Tibial nerve (tissue), 4 donors: ENCODE results near the gene NSD1. TPM values are rescaled to one million over a fixed set of nuclear protein-coding genes. Genes with fewer than 3 reads are reported as not detected.

Experiments used
- DNase-seq, 2 donors: peaks; one replicate each; pipeline ENCODE4 v3.0.0-alpha.2; 2019; ENCODE audit warnings: low spot score in 2 of 2
- H3K27ac ChIP-seq, 4 donors: fragments of 200-600 bp; sonication (generic) in 3 of 4; one replicate each; pipeline ENCODE4 v1.5.1; 2017 to 2019; ENCODE audit warnings: mild to moderate bottlenecking in 1 of 4
- H3K27me3 ChIP-seq, 2 donors: fragments of 200-600 bp; sonication (generic) in 1 of 2; one replicate each; pipeline versions ENCODE4 v1.5.1 to v1.6.0; 2017 to 2019
- H3K36me3 ChIP-seq, 3 donors: fragments of 200-600 bp; sonication (generic); one replicate each; pipeline ENCODE4 v1.5.1; 2018 to 2019
- H3K4me1 ChIP-seq, 4 donors: fragments of 200-600 bp; sonication (generic) in 3 of 4; one replicate each; pipeline ENCODE4 v1.5.1; 2017 to 2019
- H3K4me3 ChIP-seq, 4 donors: fragments of 200-600 bp; sonication (generic) in 3 of 4; one replicate each; pipeline ENCODE4 v1.5.1; 2017 to 2019; ENCODE audit warnings: mild to moderate bottlenecking in 1 of 4, moderate library complexity in 1 of 4
- H3K9me3 ChIP-seq, 4 donors: fragments of 200-600 bp; sonication (generic) in 3 of 4; one replicate each; pipeline ENCODE4 v1.5.1; 2017 to 2019
- CTCF ChIP-seq, 5 experiments: fragments of 200-600 bp in 3 of 5; fragments of 450-650 bp in 2 of 5; sonication (generic) in 3 of 5; IDR thresholded peaks; one replicate each; pipeline ENCODE4 v1.5.1; 2016 to 2019; ENCODE audit warnings: antibody characterized with exemption in 5 of 5, mild to moderate bottlenecking in 3 of 5, moderate library complexity in 2 of 5
- EP300 ChIP-seq, 2 donors: sonication (generic); formaldehyde crosslinking; IDR thresholded peaks; one replicate each; pipeline ENCODE4 v1.6.1; 2017; ENCODE audit warnings: antibody characterized with exemption in 2 of 2, mild to moderate bottlenecking in 1 of 2
- POLR2A ChIP-seq, 2 donors: fragments of 450-650 bp; IDR thresholded peaks; one replicate each; pipeline ENCODE4 v1.6.1; 2017; ENCODE audit warnings: antibody characterized with exemption in 2 of 2, mild to moderate bottlenecking in 2 of 2, moderate library complexity in 2 of 2
- whole genome bisulfite sequencing, 2 donors: methylation state at CpG; one replicate each; pipeline ENCODE4 v1.1.5; 2018; 5-methylcytosine and 5-hydroxymethylcytosine counted together
- total RNA-seq, 4 donors: library from RNA; depleted of rRNA; stranded (reverse); fragments of >200 nt; gene quantifications; one replicate each; pipeline ENCODE4 v1.1.0, GENCODE V29; 2016

The NSD1 gene
- total RNA-seq, 4 donors from 2014 or later, result 36.6 to 51.3 (median 40.7) TPM

GRCh38 chr5:177301503-177302165 is 168.1 kb downstream of the NSD1 start:
- WGBS, 2 donors, result 77 to 82% methylated on average over 7 of the region's 7 CpGs
- Histone ChIP-seq H3K36me3 (peaks cover 0 to 27% (median 0%) of the 10 kb centered on the region in 3 donors), H3K27ac (peak overlapping the region in 3 of 4 donors; percentile 12 to 38 (median 38)), H3K4me1 (peaks cover 0 to 63% (median 42%) of the 10 kb centered on the region in 4 donors), H3K9me3 (no peaks in the 10 kb centered on the region), H3K4me3 (no peak overlapping the region), H3K27me3 (no peaks in the 10 kb centered on the region)
- TF ChIP-seq POLR2A (IDR thresholded peaks at IDR 0.05) (no peak), EP300 (IDR thresholded peaks at IDR 0.05) (no peak), CTCF (IDR thresholded peaks at IDR 0.05) (no peak)
- DNase-seq, result no peak

- H3K27ac ChIP-seq, result peak overlapping the region; percentile 18 to 89 (median 76)
- WGBS, 2 donors, result 21 to 22% methylated on average over 22 to 23 of the region's 24 CpGs
Measured at GRCh38 chr5:177302354-177303110, 169.0 kb downstream of the NSD1 start.

GRCh38 chr5:177303121-177303924 is 169.8 kb downstream of the NSD1 start, which contains the start of the genes PRELID1 and RAB24:
Gene PRELID1, plus strand, starts transcription at chr5:177303799. Its CDS starts 187 bp downstream, at chr5:177303986.
Gene RAB24, minus strand, starts transcription at chr5:177303719. Its CDS starts 431 bp downstream, at chr5:177303288.
- Histone ChIP-seq H3K4me1 (peaks cover 0 to 65% (median 42%) of the 10 kb centered on the region in 4 donors), H3K4me3 (peak within 1 kb of the TSS; percentile 56 to 94 (median 74)), H3K27ac (peak within 1 kb of the TSS; percentile 18 to 89 (median 76)), H3K36me3 (peaks cover 0 to 39% (median 0%) of the 10 kb centered on the region in 3 donors), H3K27me3 (no peaks in the 10 kb centered on the region), H3K9me3 (no peaks in the 10 kb centered on the region)
- DNase-seq, result peak; percentile 84 to 87
- peak in 4 of 5 experiments; percentile 13 to 48 (median 32) for TF ChIP-seq CTCF (IDR thresholded peaks at IDR 0.05)
- peak in 1 of 2 donors; percentile 78 for TF ChIP-seq EP300 (IDR thresholded peaks at IDR 0.05)
- peak in 1 of 2 donors; percentile 46 for TF ChIP-seq POLR2A (IDR thresholded peaks at IDR 0.05)
- WGBS, 2 donors, result 0% methylated on average over 6 to 69 of the region's 100 CpGs

More at GRCh38 chr5:177302354-177303110, 169.0 kb downstream of the NSD1 start:
- no peak for DNase-seq
- peak overlapping the region; percentile 56 to 94 (median 74) for H3K4me3 ChIP-seq
- peaks cover 0 to 32% (median 0%) of the 10 kb centered on the region in 3 donors for H3K36me3 ChIP-seq
- peaks cover 0 to 64% (median 42%) of the 10 kb centered on the region in 4 donors for H3K4me1 ChIP-seq
- no peak for TF ChIP-seq EP300 (IDR thresholded peaks at IDR 0.05)
- no peak for TF ChIP-seq POLR2A (IDR thresholded peaks at IDR 0.05)
- no peak for TF ChIP-seq CTCF (IDR thresholded peaks at IDR 0.05)
- H3K27me3 ChIP-seq, result no peaks in the 10 kb centered on the region
- H3K9me3 ChIP-seq, result no peaks in the 10 kb centered on the region

- peaks cover 0 to 41% (median 0%) of the 10 kb centered on the region in 3 donors for H3K36me3 ChIP-seq
- 0 to 1% methylated on average over 14 to 25 of the region's 25 CpGs for WGBS, 2 donors
- no peak for DNase-seq
- no peaks in the 10 kb centered on the region for H3K9me3 ChIP-seq
- TF ChIP-seq EP300 (IDR thresholded peaks at IDR 0.05) (no peak), POLR2A (IDR thresholded peaks at IDR 0.05) (peak in 1 of 2 donors; percentile 25), CTCF (IDR thresholded peaks at IDR 0.05) (no peak)
- H3K4me1 ChIP-seq, result peaks cover 0 to 65% (median 42%) of the 10 kb centered on the region in 4 donors
- H3K4me3 ChIP-seq, result peak overlapping the region; percentile 56 to 94 (median 74)
- peak overlapping the region; percentile 18 to 89 (median 76) for H3K27ac ChIP-seq
- no peaks in the 10 kb centered on the region for H3K27me3 ChIP-seq
Measured at GRCh38 chr5:177303925-177304391, 170.4 kb downstream of the NSD1 start.
